Ishikawa (cell line): ENCODE results near the gene CD84.

Experiments
- MAX ChIP-seq: IDR thresholded peaks from 2 replicates; pipeline ENCODE4 v1.6.1; 2012
- NFIC ChIP-seq: IDR thresholded peaks from 2 replicates; pipeline ENCODE4 v1.6.1; 2012
- TAF1 ChIP-seq: IDR thresholded peaks from 2 replicates; pipeline ENCODE4 v1.6.1; 2012; ENCODE audit warnings: low read depth, mild to moderate bottlenecking

GRCh38 chr1:160538985-160539651 is 40.2 kb downstream of the CD84 start:
- TF ChIP-seq NFIC, result no peak
- TF ChIP-seq MAX, result no peak
- TF ChIP-seq TAF1, result no peak
